Pons (tissue), 1 donor: ENCODE data around the gene HTR3C.

Experiments
- DNase-seq: peaks from one replicate; pipeline ENCODE4 v3.0.0-alpha.2; 2016; ENCODE audit warnings: low spot score

HTR3C gene

GRCh38 chr3:184085389-184085852, 32.6 kb downstream of the HTR3C start:
- no peak for DNase-seq

GRCh38 chr3:184092199-184092598, 39.4 kb downstream of the HTR3C start:
- no peak for DNase-seq

GRCh38 chr3:184096811-184097383, 44.0 kb downstream of the HTR3C start, which contains the start of gene HTR3E:
Gene HTR3E, plus strand, starts transcription at chr3:184097064. Its CDS starts 466 bp downstream, at chr3:184097530.
- DNase-seq = no peak

GRCh38 chr3:184097556-184097955, 44.7 kb downstream of the HTR3C start:
- no peak for DNase-seq

- no peak for DNase-seq
Observed at GRCh38 chr3:184099806-184100686, 47.2 kb downstream of the HTR3C start.
